ENCODE measurements around the gene STPG3. TPM values are rescaled to one million over a fixed set of nuclear protein-coding genes. Genes with fewer than 3 reads are reported as not detected.
A peak's percentile ranks its signal among the peaks of the same experiment; 100 is the strongest.

The STPG3 gene
- total and polyA plus RNA-seq, 9 of the 15 experiments (the other 6 are each of a cell fraction or from before 2014, with no cell fraction given), result not detected

DNA sequence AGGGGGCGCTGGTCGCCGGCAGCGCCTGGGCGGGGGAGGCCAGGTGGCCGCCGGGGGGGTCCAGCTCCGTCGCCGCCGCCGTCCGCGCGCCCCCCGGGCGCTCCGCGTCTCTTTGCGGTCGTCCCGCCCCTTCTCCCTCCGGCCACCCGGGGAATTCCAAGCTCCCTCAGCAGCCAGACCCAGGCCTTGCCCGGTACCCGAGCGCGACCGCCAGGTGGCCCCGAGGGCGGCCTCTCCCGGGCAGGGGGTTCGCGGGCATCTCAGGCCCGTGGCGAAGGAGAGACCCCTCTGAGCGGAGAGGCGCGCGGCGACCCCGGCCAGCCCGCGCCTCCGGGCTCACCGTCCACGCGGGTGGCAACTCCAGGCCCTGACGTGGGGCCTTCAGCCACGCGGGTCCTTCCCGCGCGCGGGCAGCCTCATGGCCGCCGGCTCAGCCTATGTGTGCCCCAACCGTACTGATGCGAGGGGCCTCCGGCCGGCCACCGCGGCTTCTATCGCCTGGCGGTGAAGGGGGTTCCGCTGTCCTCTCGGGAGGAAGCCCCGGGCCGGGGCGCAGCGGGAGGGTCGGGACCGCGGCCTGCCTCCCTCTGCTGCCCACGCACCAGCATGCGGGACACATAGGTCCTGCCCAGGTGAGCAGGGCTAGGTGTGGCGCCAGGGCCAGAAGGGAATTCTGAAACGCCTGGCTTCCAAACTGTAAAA lies 51.5 kb downstream of the STPG3 start (continued):
- TF ChIP-seq, protein P1, sequence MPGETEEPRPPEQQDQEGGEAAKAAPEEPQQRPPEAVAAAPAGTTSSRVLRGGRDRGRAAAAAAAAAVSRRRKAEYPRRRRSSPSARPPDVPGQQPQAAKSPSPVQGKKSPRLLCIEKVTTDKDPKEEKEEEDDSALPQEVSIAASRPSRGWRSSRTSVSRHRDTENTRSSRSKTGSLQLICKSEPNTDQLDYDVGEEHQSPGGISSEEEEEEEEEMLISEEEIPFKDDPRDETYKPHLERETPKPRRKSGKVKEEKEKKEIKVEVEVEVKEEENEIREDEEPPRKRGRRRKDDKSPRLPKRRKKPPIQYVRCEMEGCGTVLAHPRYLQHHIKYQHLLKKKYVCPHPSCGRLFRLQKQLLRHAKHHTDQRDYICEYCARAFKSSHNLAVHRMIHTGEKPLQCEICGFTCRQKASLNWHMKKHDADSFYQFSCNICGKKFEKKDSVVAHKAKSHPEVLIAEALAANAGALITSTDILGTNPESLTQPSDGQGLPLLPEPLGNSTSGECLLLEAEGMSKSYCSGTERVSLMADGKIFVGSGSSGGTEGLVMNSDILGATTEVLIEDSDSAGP (CRISPR knock-in tag; IDR thresholded peaks at IDR 0.05), result no peak
- TF ChIP-seq SUPT5H (IDR thresholded peaks at IDR 0.05) (0 out of 2 replicates have a peak, but pooled peaks have one; percentile 29), POLR2A (conservative IDR thresholded peaks at IDR 0.05) (peak; percentile 49; the same call in 1 of the 2 replicates), ZNF174 (CRISPR knock-in tag; IDR thresholded peaks at IDR 0.05) (no peak), BRD4 (IDR thresholded peaks at IDR 0.05) (no peak), EGR1 (conservative IDR thresholded peaks at IDR 0.05) (peak; percentile 67), RFX5 (IDR thresholded peaks at IDR 0.05; ENCODE audit: low read depth, low read length) (no peak), ZC3H8 (IDR thresholded peaks at IDR 0.05) (no peak), ZNF133 (CRISPR knock-in tag; IDR thresholded peaks at IDR 0.05) (no peak), EP300 (IDR thresholded peaks at IDR 0.05; ENCODE audit: low read length) (no peak), OTX1 (CRISPR knock-in tag; IDR thresholded peaks at IDR 0.05) (no peak), MEF2A (IDR thresholded peaks at IDR 0.05; ENCODE audit: control insufficient read depth, low read depth, low read length) (no peak), NFXL1 (CRISPR knock-in tag; IDR thresholded peaks at IDR 0.05) (no peak), GATAD2B (IDR thresholded peaks at IDR 0.05; ENCODE audit: borderline replicate concordance) (peak; percentile 64; the same call in 1 of the 2 replicates), HMG20A (CRISPR knock-in tag; conservative IDR thresholded peaks at IDR 0.05) (no peak), SREBF2 (CRISPR knock-in tag; IDR thresholded peaks at IDR 0.05) (no peak)
- TF ChIP-seq, protein P2, sequence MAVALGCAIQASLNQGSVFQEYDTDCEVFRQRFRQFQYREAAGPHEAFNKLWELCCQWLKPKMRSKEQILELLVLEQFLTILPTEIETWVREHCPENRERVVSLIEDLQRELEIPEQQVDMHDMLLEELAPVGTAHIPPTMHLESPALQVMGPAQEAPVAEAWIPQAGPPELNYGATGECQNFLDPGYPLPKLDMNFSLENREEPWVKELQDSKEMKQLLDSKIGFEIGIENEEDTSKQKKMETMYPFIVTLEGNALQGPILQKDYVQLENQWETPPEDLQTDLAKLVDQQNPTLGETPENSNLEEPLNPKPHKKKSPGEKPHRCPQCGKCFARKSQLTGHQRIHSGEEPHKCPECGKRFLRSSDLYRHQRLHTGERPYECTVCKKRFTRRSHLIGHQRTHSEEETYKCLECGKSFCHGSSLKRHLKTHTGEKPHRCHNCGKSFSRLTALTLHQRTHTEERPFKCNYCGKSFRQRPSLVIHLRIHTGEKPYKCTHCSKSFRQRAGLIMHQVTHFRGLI (CRISPR knock-in tag; IDR thresholded peaks at IDR 0.05), result no peak
- TF ChIP-seq, protein P3, sequence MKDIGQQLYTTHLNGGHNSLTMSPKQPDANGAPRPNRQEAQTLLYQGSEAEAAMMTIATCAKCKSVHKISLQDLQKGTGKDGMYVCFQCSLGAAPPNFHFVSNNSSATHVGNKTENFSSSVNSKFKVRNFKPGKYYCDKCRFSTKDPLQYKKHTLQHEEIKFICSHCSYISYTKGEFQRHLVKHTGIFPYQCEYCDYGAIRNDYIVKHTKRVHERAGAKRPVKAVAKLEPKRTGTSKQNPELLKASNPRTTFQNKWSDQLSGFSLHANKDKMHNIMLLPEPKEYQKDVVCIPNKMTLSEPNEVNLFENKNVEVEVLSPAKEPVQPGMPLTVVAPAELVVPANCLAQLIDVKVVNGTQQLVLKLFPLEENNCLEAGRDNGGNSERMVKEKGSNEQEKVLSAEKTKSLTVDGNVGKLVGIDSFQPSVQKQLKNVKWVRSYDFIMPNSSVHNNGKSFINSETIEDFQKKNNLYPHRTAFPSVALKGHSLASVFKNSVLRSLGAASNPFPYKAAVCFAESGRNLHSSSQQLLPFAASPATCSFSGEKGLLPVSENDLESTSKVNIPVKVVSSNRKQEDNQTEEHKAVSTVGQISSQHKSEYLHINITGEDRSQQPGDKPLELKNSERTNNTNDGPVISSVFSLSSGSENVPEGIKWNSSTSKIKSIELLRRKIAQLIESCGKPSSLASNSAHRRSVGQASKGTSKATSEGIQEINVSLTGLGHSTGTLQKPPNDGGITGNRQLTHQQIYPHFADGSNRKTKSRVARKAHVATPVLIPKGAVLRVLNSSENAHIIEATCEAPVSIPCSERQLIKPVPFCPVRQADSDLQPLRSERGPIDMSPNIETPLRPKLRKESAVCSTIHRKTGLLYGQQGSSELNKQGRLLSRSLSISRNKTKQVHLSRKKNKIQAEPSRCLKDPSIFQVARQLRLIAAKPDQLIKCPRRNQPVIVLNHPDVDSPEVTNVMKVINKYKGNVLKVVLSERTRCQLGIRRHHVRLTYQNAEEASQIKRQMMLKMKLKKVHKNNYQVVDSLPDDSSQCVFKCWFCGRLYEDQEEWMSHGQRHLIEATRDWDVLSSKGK (CRISPR knock-in tag; IDR thresholded peaks at IDR 0.05), result no peak
- TF ChIP-seq, protein P4, sequence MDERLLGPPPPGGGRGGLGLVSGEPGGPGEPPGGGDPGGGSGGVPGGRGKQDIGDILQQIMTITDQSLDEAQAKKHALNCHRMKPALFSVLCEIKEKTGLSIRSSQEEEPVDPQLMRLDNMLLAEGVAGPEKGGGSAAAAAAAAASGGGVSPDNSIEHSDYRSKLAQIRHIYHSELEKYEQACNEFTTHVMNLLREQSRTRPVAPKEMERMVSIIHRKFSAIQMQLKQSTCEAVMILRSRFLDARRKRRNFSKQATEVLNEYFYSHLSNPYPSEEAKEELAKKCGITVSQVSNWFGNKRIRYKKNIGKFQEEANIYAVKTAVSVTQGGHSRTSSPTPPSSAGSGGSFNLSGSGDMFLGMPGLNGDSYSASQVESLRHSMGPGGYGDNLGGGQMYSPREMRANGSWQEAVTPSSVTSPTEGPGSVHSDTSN (CRISPR knock-in tag; IDR thresholded peaks at IDR 0.05; ENCODE audit: low read depth), result no peak
- TF ChIP-seq, protein P4 (tag; conservative IDR thresholded peaks at IDR 0.05; ENCODE audit: low read depth), result no peak
